Ishikawa (cell line): Measurements from ENCODE around the gene MXD3.

ENCODE experiments used
- CEBPB ChIP-seq: IDR thresholded peaks from 2 replicates; pipeline ENCODE4 v1.6.1; 2012
- CREB1 ChIP-seq: IDR thresholded peaks from 2 replicates; pipeline ENCODE4 v1.6.1; 2012; ENCODE audit warnings: low read depth
- MAX ChIP-seq: IDR thresholded peaks from 2 replicates; pipeline ENCODE4 v1.6.1; 2012
- RAD21 ChIP-seq: IDR thresholded peaks from 2 replicates; pipeline ENCODE4 v1.6.1; 2012; ENCODE audit warnings: low read depth
- REST ChIP-seq: IDR thresholded peaks from 2 replicates; pipeline ENCODE4 v1.6.1; 2012; ENCODE audit warnings: low read depth, mild to moderate bottlenecking
- TAF1 ChIP-seq: IDR thresholded peaks from 2 replicates; pipeline ENCODE4 v1.6.1; 2012; ENCODE audit warnings: low read depth, mild to moderate bottlenecking
- TCF12 ChIP-seq: IDR thresholded peaks from 2 replicates; pipeline ENCODE4 v1.6.1; 2012; ENCODE audit warnings: low read depth

DNA sequence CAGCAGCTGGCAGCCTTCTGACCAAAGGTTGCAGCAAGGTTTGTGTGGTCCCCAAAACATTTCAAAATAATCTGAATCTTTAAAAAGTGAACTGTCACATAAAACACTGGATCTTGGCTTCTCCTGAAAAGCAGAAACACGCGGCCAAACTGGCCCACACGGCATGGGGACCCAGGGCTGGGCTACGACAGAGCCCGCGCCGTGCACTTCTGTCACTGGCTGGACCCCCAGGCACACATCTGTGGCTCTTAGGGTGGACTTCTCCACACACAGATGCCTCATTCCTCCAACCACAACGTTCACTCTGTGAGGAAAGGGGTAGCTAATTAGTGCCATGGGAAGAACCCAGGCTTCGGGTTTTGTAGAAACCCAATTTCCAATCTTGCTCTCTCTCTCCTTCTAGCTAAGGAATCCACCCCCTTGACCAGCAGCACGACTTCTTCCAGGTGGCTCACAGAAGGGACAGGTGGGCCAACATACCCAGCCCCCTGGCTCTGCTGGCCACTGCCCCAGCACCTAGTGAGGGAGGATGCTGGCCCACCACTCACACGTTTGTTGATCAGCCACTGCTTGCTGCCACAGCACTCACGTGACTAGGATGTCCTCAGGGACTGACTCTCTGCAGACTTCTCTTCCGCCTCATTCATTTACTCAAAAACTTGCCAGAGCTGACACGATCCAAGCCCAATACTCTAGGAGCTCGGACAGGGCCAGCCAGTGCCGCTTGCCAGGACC, 21.9 kb upstream of the MXD3 start:
- TF ChIP-seq MAX (no peak), TAF1 (no peak), RAD21 (no peak), CEBPB (no peak), REST (no peak), CREB1 (no peak), TCF12 (no peak)
